ENCODE results near the gene OR56A5. TPM values are rescaled to one million over a fixed set of nuclear protein-coding genes. Genes with fewer than 3 reads are reported as not detected.

OR56A5 gene
- total RNA-seq (2012; rRNA removed) (not detected in 2 replicates), polyA plus RNA-seq (2012; rRNA removed) (not detected in 2 replicates), Bru-seq, nascent RNA (not detected), BruChase-seq, experiment 1, labeled RNA remaining after a 6-hour chase (not detected), BruChase-seq, experiment 2, labeled RNA remaining after a 2-hour chase (not detected)
- not detected in 2 replicates for polyA plus RNA-seq (2012; cell fraction: cytosol; rRNA removed)
- polyA plus RNA-seq (2012; cell fraction: nucleus; rRNA removed; ENCODE audit: low replicate concordance), result not detected in 2 replicates
- long read RNA-seq, result 0 reads

GRCh38 chr11:5968394-5968793, at the start of gene OR56A5:
TSS of gene OR56A5 (minus strand) at chr11:5968494. CDS start at chr11:5968494, 0 bp downstream.
- no peak within 1 kb of the TSS for H3K14ac ChIP-seq (replicated peaks; ENCODE audit: low read depth, low read length)
- H3K36me3 ChIP-seq (ENCODE audit: control insufficient read depth, insufficient read depth, low read length), result no peaks in the 10 kb centered on the region
- H3K4me1 ChIP-seq (ENCODE audit: control insufficient read depth, insufficient read depth, low read length), result no peaks in the 10 kb centered on the region
- no peak within 1 kb of the TSS for H3K4me3 ChIP-seq (ENCODE audit: insufficient read depth, low read depth, low read length)
- H3K4me2 ChIP-seq (ENCODE audit: low read depth, low read length), result no peak within 1 kb of the TSS
- H3K23ac ChIP-seq (ENCODE audit: low read depth, low read length), result no peak within 1 kb of the TSS
- peaks cover 10% of the 10 kb centered on the region for H3K9me3 ChIP-seq (ENCODE audit: control insufficient read depth, insufficient read depth, low read length)
- H3K27ac ChIP-seq (ENCODE audit: insufficient read depth, low read length), result no peak within 1 kb of the TSS
- H2BK20ac ChIP-seq (ENCODE audit: low read depth, low read length), result no peak within 1 kb of the TSS
- H3K56ac ChIP-seq (ENCODE audit: extremely low read depth, insufficient read depth, low read length), result no peak within 1 kb of the TSS
- no peak within 1 kb of the TSS for H4K91ac ChIP-seq (ENCODE audit: insufficient read depth, low read depth, low read length)
- POLR2A ChIA-PET (ENCODE audit: unreplicated experiment), result no interaction called here
- no peak within 1 kb of the TSS for H2BK5ac ChIP-seq (ENCODE audit: low read depth, low read length, poor library complexity, severe bottlenecking)
- no peak within 1 kb of the TSS for H3K18ac ChIP-seq (ENCODE audit: low read depth, low read length)
- no TSS peak for BruUV-seq (replicated peaks)
- H2BK15ac ChIP-seq (ENCODE audit: low read depth, low read length), result no peak within 1 kb of the TSS
- no peak for ATAC-seq (ENCODE audit: low read depth)
- no peak within 1 kb of the TSS for H4K8ac ChIP-seq (ENCODE audit: low read depth in 2 of 2, low read length in 2 of 2)
- no peak within 1 kb of the TSS for H2AFZ ChIP-seq (replicated peaks; ENCODE audit: low read length, poor library complexity)
- dilution Hi-C loops (cut with HindIII; ENCODE audit: low sequenced_read_pairs, unreplicated experiment), result no loop called here
- H3K27me3 ChIP-seq (ENCODE audit: control insufficient read depth, insufficient read depth, low read length), result no peaks in the 10 kb centered on the region
- H4K5ac ChIP-seq (ENCODE audit: low read depth, low read length), result no peak within 1 kb of the TSS
- no peaks in the 10 kb centered on the region for H3K9me1 ChIP-seq (ENCODE audit: insufficient read depth, low read length)
- no peak within 1 kb of the TSS for H3K4ac ChIP-seq (ENCODE audit: low read depth, low read length)
- no peak within 1 kb of the TSS for H2AK9ac ChIP-seq (replicated peaks; ENCODE audit: low read depth, low read length, poor library complexity)
- H2AK5ac ChIP-seq (ENCODE audit: low read depth, low read length), result no peak within 1 kb of the TSS
- H3K9ac ChIP-seq (ENCODE audit: low read depth, low read length), result no peak within 1 kb of the TSS
- no peaks in the 10 kb centered on the region for H4K20me1 ChIP-seq (ENCODE audit: insufficient read depth, low read length)
- H3K79me1 ChIP-seq (ENCODE audit: low read depth in 1 of 2, low read length in 2 of 2), result no peaks in the 10 kb centered on the region
- no peak for DNase-seq
- in situ Hi-C loops (cut with MboI; ENCODE audit: low sequenced_read_pairs), result no loop called here
- intact Hi-C loops (cut with micrococcal nuclease), result loop anchor here (5.0 to 10.0 kb wide), 2 partner anchors 554 to 756 kb away; no protein-coding TSS in a partner anchor
- no peak for TF ChIP-seq BHLHE40 (IDR thresholded peaks at IDR 0.05; ENCODE audit: low read depth, low read length)
- CTCF ChIA-PET, result no interaction called here
- H2BK120ac ChIP-seq (ENCODE audit: low read depth, low read length), result no peak within 1 kb of the TSS
